Esophagus squamous epithelium (tissue), 5 donors: ENCODE measurements around the gene RRP9. TPM values are rescaled to one million over a fixed set of nuclear protein-coding genes. Genes with fewer than 3 reads are reported as not detected.

Experiments
- DNase-seq: peaks from one replicate; lab custom pipeline; 2025; lab: John Stamatoyannopoulos, UW
- H3K27ac ChIP-seq, 4 donors: fragments of 200-600 bp; sonication (generic); one replicate each; pipeline ENCODE4 v1.5.1; 2016 to 2019; ENCODE audit warnings: mild to moderate bottlenecking in 1 of 4
- H3K27me3 ChIP-seq, 4 donors: fragments of 200-600 bp; sonication (generic); 1 replicate in 3 of 4; 2 replicates in 1 of 4; pipeline versions ENCODE4 v1.5.1 to v1.6.0; 2017 to 2021; ENCODE audit warnings: antibody characterized with exemption in 1 of 4
- H3K36me3 ChIP-seq, 3 donors: fragments of 200-600 bp; sonication (generic); one replicate each; pipeline ENCODE4 v1.5.1; 2016 to 2019
- H3K4me1 ChIP-seq, 3 donors: fragments of 200-600 bp; sonication (generic); one replicate each; pipeline ENCODE4 v1.5.1; 2017 to 2019
- H3K4me3 ChIP-seq, 4 donors: fragments of 200-600 bp; sonication (generic); 1 replicate in 3 of 4; 2 replicates in 1 of 4; pipeline ENCODE4 v1.5.1; 2016 to 2019; ENCODE audit warnings: mild to moderate bottlenecking in 2 of 4, moderate library complexity in 1 of 4
- H3K9me3 ChIP-seq, 3 donors: fragments of 200-600 bp; sonication (generic); one replicate each; pipeline ENCODE4 v1.5.1; 2016 to 2019
- CTCF ChIP-seq, 6 experiments: fragments of 450-650 bp in 4 of 6; fragments of 200-600 bp in 2 of 6; sonication (generic) in 2 of 6; IDR thresholded peaks; one replicate each; pipeline ENCODE4 v1.5.1; 2016 to 2019; ENCODE audit warnings: antibody characterized with exemption in 6 of 6, mild to moderate bottlenecking in 4 of 6, moderate library complexity in 4 of 6
- POLR2A ChIP-seq, 4 donors: fragments of 450-650 bp; IDR thresholded peaks; one replicate each; pipeline ENCODE4 v1.6.1; 2017; ENCODE audit warnings: antibody characterized with exemption in 4 of 4, mild to moderate bottlenecking in 4 of 4, moderate library complexity in 3 of 4
- WGBS, 2 donors: methylation state at CpG; one replicate each; pipeline ENCODE4 v1.1.5; 2018; 5-methylcytosine and 5-hydroxymethylcytosine counted together
- intact Hi-C: fragments of 100-400 bp; cut with DNase I; formaldehyde crosslinking; loops from one replicate; pipeline ENCODE4 v1.15.0; 2022
- total RNA-seq, 4 donors: library from RNA; depleted of rRNA; stranded (reverse); fragments of >200 nt; gene quantifications; one replicate each; pipeline ENCODE4 v1.1.0, GENCODE V29; 2016
- donor health status: DM: yes; HTN: yes; CAD: no.

RRP9 gene
- total RNA-seq, 4 donors from 2014 or later, result 11.1 to 30.3 (median 21.3) TPM

GRCh38 chr3:51954713-51955112 is 13.0 kb upstream of the RRP9 start:
- Histone ChIP-seq H3K4me1 (peaks cover 13 to 25% (median 14%) of the 10 kb centered on the region in 3 donors), H3K36me3 (peaks cover 0 to 22% (median 0%) of the 10 kb centered on the region in 3 donors), H3K27ac (no peak overlapping the region), H3K9me3 (no peaks in the 10 kb centered on the region), H3K27me3 (peaks cover 0 to 18% (median 0%) of the 10 kb centered on the region in 4 donors), H3K4me3 (no peak overlapping the region)
- DNase-seq, result no peak
- TF ChIP-seq CTCF (IDR thresholded peaks at IDR 0.05) (no peak), POLR2A (IDR thresholded peaks at IDR 0.05) (no peak)
- WGBS, 2 donors, result 91 to 92% methylated on average over 1 of the region's 1 CpG
- intact Hi-C loops, result no loop called here

- intact Hi-C loops, result no loop called here
- no peaks in the 10 kb centered on the region for H3K9me3 ChIP-seq
- no peak overlapping the region for H3K27ac ChIP-seq
- DNase-seq, result no peak
- H3K4me1 ChIP-seq, result peaks cover 13 to 25% (median 14%) of the 10 kb centered on the region in 3 donors
- peaks cover 0 to 18% (median 0%) of the 10 kb centered on the region in 4 donors for H3K27me3 ChIP-seq
- 55 to 75% methylated on average over 6 of the region's 6 CpGs for WGBS, 2 donors
- TF ChIP-seq CTCF (IDR thresholded peaks at IDR 0.05) (no peak), POLR2A (IDR thresholded peaks at IDR 0.05) (no peak)
- no peak overlapping the region for H3K4me3 ChIP-seq
- peaks cover 0 to 19% (median 0%) of the 10 kb centered on the region in 3 donors for H3K36me3 ChIP-seq
Observed at GRCh38 chr3:51954105-51954504, 12.4 kb upstream of the RRP9 start.

- 76 to 78% methylated on average over 3 of the region's 3 CpGs for WGBS, 2 donors
- Histone ChIP-seq H3K9me3 (no peaks in the 10 kb centered on the region), H3K4me3 (no peak overlapping the region), H3K27me3 (peaks cover 0 to 18% (median 0%) of the 10 kb centered on the region in 4 donors), H3K27ac (no peak overlapping the region), H3K4me1 (peaks cover 13 to 25% (median 14%) of the 10 kb centered on the region in 3 donors), H3K36me3 (peaks cover 0 to 19% (median 0%) of the 10 kb centered on the region in 3 donors)
- TF ChIP-seq POLR2A (IDR thresholded peaks at IDR 0.05) (no peak), CTCF (IDR thresholded peaks at IDR 0.05) (no peak)
- no peak for DNase-seq
- intact Hi-C loops, result no loop called here
Observed at GRCh38 chr3:51953445-51953844, 11.7 kb upstream of the RRP9 start.

- H3K27ac ChIP-seq, result no peak overlapping the region
- H3K36me3 ChIP-seq, result peaks cover 0 to 22% (median 0%) of the 10 kb centered on the region in 3 donors
- 88 to 94% methylated on average over 1 to 2 of the region's 2 CpGs for WGBS, 2 donors
- no peak for DNase-seq
- peaks cover 0 to 16% (median 0%) of the 10 kb centered on the region in 4 donors for H3K27me3 ChIP-seq
- TF ChIP-seq CTCF (IDR thresholded peaks at IDR 0.05), result no peak
- TF ChIP-seq POLR2A (IDR thresholded peaks at IDR 0.05), result no peak
- H3K9me3 ChIP-seq, result no peaks in the 10 kb centered on the region
- intact Hi-C loops, result no loop called here
- H3K4me3 ChIP-seq, result no peak overlapping the region
- H3K4me1 ChIP-seq, result peaks cover 6 to 11% (median 6%) of the 10 kb centered on the region in 3 donors
Observed at GRCh38 chr3:51950899-51951298, 9.2 kb upstream of the RRP9 start.

GRCh38 chr3:51949121-51949520 is 7.4 kb upstream of the RRP9 start:
- Histone ChIP-seq H3K27ac (no peak overlapping the region), H3K4me1 (no peaks in the 10 kb centered on the region), H3K27me3 (no peaks in the 10 kb centered on the region), H3K36me3 (peaks cover 0 to 34% (median 0%) of the 10 kb centered on the region in 3 donors), H3K9me3 (no peaks in the 10 kb centered on the region), H3K4me3 (no peak overlapping the region)
- no peak for DNase-seq
- TF ChIP-seq CTCF (IDR thresholded peaks at IDR 0.05) (no peak), POLR2A (IDR thresholded peaks at IDR 0.05) (no peak)
- intact Hi-C loops, result no loop called here
- 78 to 100% methylated on average over 3 to 5 of the region's 5 CpGs for WGBS, 2 donors
